CD14-positive monocyte (primary cell): ENCODE data around the gene CDKAL1. TPM values are rescaled to one million over a fixed set of nuclear protein-coding genes. Genes with fewer than 3 reads are reported as not detected.
"Not testable (repeated sequence)": the region's sequence is repeated elsewhere in the genome, so short reads cannot be mapped to it uniquely, and the experiment has no call there.

ENCODE experiments used
- DNase-seq, 3 donors: peaks; one replicate each; pipeline ENCODE4 v3.0.0-alpha.2; 2011 to 2022
- H2AFZ ChIP-seq: 2 replicates; pipeline ENCODE4 v1.6.0; 2012; ENCODE audit warnings: mild to moderate bottlenecking, low read depth, low read length, inconsistent platforms; ENCODE audit not compliant: insufficient read depth, poor library complexity, severe bottlenecking
- H3K27ac ChIP-seq, 2 donors: 1 replicate in 1 of 2; 2 replicates in 1 of 2; pipeline ENCODE4 v1.5.1; 2012 to 2013; ENCODE audit warnings: low read length in 2 of 2, control low read depth in 1 of 2, inconsistent platforms in 1 of 2, low read depth in 1 of 2, mild to moderate bottlenecking in 1 of 2
- H3K27me3 ChIP-seq, 2 donors: one replicate each; pipeline versions ENCODE4 v1.6.0 to v1.6.1; 2011 to 2013; ENCODE audit warnings: low read length in 2 of 2; ENCODE audit not compliant: control insufficient read depth in 2 of 2, insufficient read depth in 2 of 2
- H3K36me3 ChIP-seq, 2 donors: replicated peaks in 1 of 2; 1 replicate in 1 of 2; 2 replicates in 1 of 2; pipeline versions ENCODE4 v1.5.1 to v1.6.1; 2012 to 2013; ENCODE audit warnings: low read length in 2 of 2, control low read depth in 1 of 2, inconsistent platforms in 1 of 2, mild to moderate bottlenecking in 1 of 2; ENCODE audit not compliant: insufficient read depth in 2 of 2, control insufficient read depth in 1 of 2
- H3K4me1 ChIP-seq, 2 donors: 1 replicate in 1 of 2; 2 replicates in 1 of 2; pipeline versions ENCODE4 v1.5.1 to v1.6.1; 2012 to 2013; ENCODE audit warnings: low read length in 2 of 2, control low read depth in 1 of 2, inconsistent platforms in 1 of 2, mild to moderate bottlenecking in 1 of 2, moderate library complexity in 1 of 2; ENCODE audit not compliant: insufficient read depth in 2 of 2, control insufficient read depth in 1 of 2
- H3K4me2 ChIP-seq: replicated peaks from 2 replicates; pipeline ENCODE3; 2012; ENCODE audit warnings: low read length, moderate library complexity, mild to moderate bottlenecking; ENCODE audit not compliant: poor library complexity, severe bottlenecking; ENCODE audit errors: extremely low read depth
- H3K4me3 ChIP-seq, 3 experiments: fragments of 200-600 bp in 1 of 3; sonication (generic) in 1 of 3; replicated peaks in 1 of 3; 1 replicate in 2 of 3; 2 replicates in 1 of 3; pipeline ENCODE4 v1.5.1; 2011 to 2013; ENCODE audit warnings: low read length in 3 of 3, mild to moderate bottlenecking in 3 of 3, control low read depth in 2 of 3, low read depth in 2 of 3, inconsistent platforms in 1 of 3, moderate library complexity in 1 of 3
- H3K79me2 ChIP-seq: 2 replicates; pipeline ENCODE4 v1.6.0; 2012; ENCODE audit warnings: mild to moderate bottlenecking, control low read depth, inconsistent platforms, low read length, moderate library complexity; ENCODE audit not compliant: insufficient read depth
- H3K9ac ChIP-seq: 2 replicates; pipeline ENCODE4 v1.6.0; 2017; ENCODE audit warnings: low read length, mild to moderate bottlenecking; ENCODE audit not compliant: insufficient read depth, poor library complexity, severe bottlenecking
- H3K9me3 ChIP-seq, 2 donors: replicated peaks in 1 of 2; 1 replicate in 1 of 2; 2 replicates in 1 of 2; pipeline versions ENCODE4 v1.5.1 to v1.6.1; 2012 to 2013; ENCODE audit warnings: low read length in 2 of 2, control low read depth in 1 of 2; ENCODE audit not compliant: control insufficient read depth in 1 of 2, insufficient read depth in 1 of 2
- H4K20me1 ChIP-seq: 2 replicates; pipeline ENCODE4 v1.6.0; 2012; ENCODE audit warnings: mild to moderate bottlenecking, low read length, control low read depth, moderate library complexity; ENCODE audit not compliant: insufficient read depth
- H3K27ac Mint-ChIP-seq, 7 donors: one replicate each; pipeline ENCODE4 v1.8.0; 2020; ENCODE audit warnings: mild to moderate bottlenecking in 7 of 7, mixed read lengths in 7 of 7, moderate library complexity in 6 of 7, inconsistent platforms in 2 of 7
- H3K27me3 Mint-ChIP-seq, 3 donors: one replicate each; pipeline ENCODE4 v1.8.0; 2021 to 2022; ENCODE audit warnings: low read depth in 3 of 3, mild to moderate bottlenecking in 3 of 3, mixed read lengths in 3 of 3, moderate library complexity in 3 of 3, inconsistent platforms in 1 of 3
- H3K36me3 Mint-ChIP-seq, 2 donors: one replicate each; pipeline ENCODE4 v1.8.0; 2020; ENCODE audit warnings: mixed read lengths in 2 of 2, inconsistent platforms in 1 of 2, mild to moderate bottlenecking in 1 of 2
- H3K4me1 Mint-ChIP-seq: one replicate; pipeline ENCODE4 v1.8.0; 2020; ENCODE audit warnings: mild to moderate bottlenecking, mixed read lengths
- H3K4me3 Mint-ChIP-seq, 2 donors: one replicate each; pipeline ENCODE4 v1.8.0; 2020; ENCODE audit warnings: mild to moderate bottlenecking in 2 of 2, mixed read lengths in 2 of 2, moderate library complexity in 1 of 2
- H3K9me3 Mint-ChIP-seq, 7 donors: one replicate each; pipeline ENCODE4 v1.8.0; 2020 to 2022; ENCODE audit warnings: mixed read lengths in 7 of 7, mild to moderate bottlenecking in 6 of 7, moderate library complexity in 6 of 7, inconsistent platforms in 2 of 7
- CTCF ChIP-seq: fragments of 200-600 bp; IDR thresholded peaks from one replicate; pipeline ENCODE4 v1.8.0; 2022; ENCODE audit warnings: antibody characterized with exemption, mild to moderate bottlenecking
- WGBS: methylation state at CpG from one replicate; pipeline ENCODE4 v1.1.5; 2013; ENCODE audit warnings: missing lambda C conversion rate; ENCODE audit not compliant: insufficient coverage; 5-methylcytosine and 5-hydroxymethylcytosine counted together
- intact Hi-C, 2 donors: fragments of 100-400 bp; cut with micrococcal nuclease; formaldehyde crosslinking; loops; one replicate each; pipeline versions ENCODE4 v1.15.0 to v1.15.1; 2023
- polyA plus RNA-seq, 3 donors: library from polyadenylated mRNA; depleted of rRNA in 1 of 3; unstranded in 2 of 3; stranded (reverse) in 1 of 3; fragments of 300-500 nt in 2 of 3; fragments of >200 nt in 1 of 3; fragmentation: Illumina TruSeq in 2 of 3; gene quantifications; 1 replicate in 2 of 3; 2 replicates in 1 of 3; pipeline ENCODE4 v1.2.3, GENCODE V29; 2012 to 2021

CDKAL1 gene
- polyA plus RNA-seq, 3 donors = 3.2 to 12.4 (median 8.3) TPM

- Histone ChIP-seq H3K4me2 (no peak overlapping the region), H3K79me2 (no peaks in the 10 kb centered on the region), H3K27me3 (no peaks in the 10 kb centered on the region), H2AFZ (no peak overlapping the region), H3K4me1 (no peaks in the 10 kb centered on the region), H4K20me1 (no peaks in the 10 kb centered on the region), H3K27ac (no peak overlapping the region), H3K9ac (no peak overlapping the region), H3K9me3 (no peaks in the 10 kb centered on the region), H3K4me3 (no peak overlapping the region), H3K36me3 (no peaks in the 10 kb centered on the region)
- no peak overlapping the region for H3K4me3 Mint-ChIP-seq
- H3K4me1 Mint-ChIP-seq = no peaks in the 10 kb centered on the region
- no peaks in the 10 kb centered on the region for H3K27me3 Mint-ChIP-seq
- WGBS = no CpG with 5 or more reads among the region's 1 CpG
- H3K36me3 Mint-ChIP-seq = peaks cover 7 to 10% of the 10 kb centered on the region in 2 donors
- TF ChIP-seq CTCF = no peak
- intact Hi-C loops = no loop called here
- peaks cover 0 to 2% (median 0%) of the 10 kb centered on the region in 7 donors for H3K9me3 Mint-ChIP-seq
- no peak overlapping the region for H3K27ac Mint-ChIP-seq
- DNase-seq = no peak
Measured at GRCh38 chr6:20827798-20828197, 293.5 kb downstream of the CDKAL1 start.

DNA sequence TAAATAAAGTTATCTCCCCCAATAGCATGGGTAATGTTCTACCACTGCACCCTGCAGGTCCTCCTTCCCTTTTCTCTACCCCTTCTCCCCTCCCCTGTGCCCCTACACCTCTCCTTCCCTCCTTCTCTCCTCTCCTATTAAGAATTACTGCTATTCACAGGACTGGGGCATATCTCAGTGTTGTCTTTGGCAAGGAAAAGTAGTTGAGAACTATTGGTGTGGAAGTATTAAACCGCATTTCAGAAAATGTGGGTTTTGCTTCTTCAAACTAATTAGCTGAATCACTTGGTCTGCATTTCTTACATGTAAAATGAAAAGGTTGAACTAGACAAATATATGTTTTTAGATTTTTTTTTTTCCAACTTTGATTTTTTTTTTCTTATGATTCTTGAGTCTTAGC lies 296.3 kb downstream of the CDKAL1 start:
- Histone ChIP-seq H3K79me2 (no peaks in the 10 kb centered on the region), H4K20me1 (no peaks in the 10 kb centered on the region), H3K4me2 (no peak overlapping the region), H2AFZ (no peak overlapping the region), H3K9ac (no peak overlapping the region), H3K27me3 (no peaks in the 10 kb centered on the region), H3K9me3 (no peaks in the 10 kb centered on the region), H3K4me1 (no peaks in the 10 kb centered on the region), H3K36me3 (no peaks in the 10 kb centered on the region), H3K4me3 (no peak overlapping the region), H3K27ac (no peak overlapping the region)
- DNase-seq = no peak
- H3K9me3 Mint-ChIP-seq = no peaks in the 10 kb centered on the region
- intact Hi-C loops = no loop called here
- H3K4me3 Mint-ChIP-seq = no peak overlapping the region
- WGBS = no CpG with 5 or more reads among the region's 1 CpG
- no peak for TF ChIP-seq CTCF
- no peaks in the 10 kb centered on the region for H3K27me3 Mint-ChIP-seq
- H3K36me3 Mint-ChIP-seq = peaks cover 3 to 4% of the 10 kb centered on the region in 2 donors
- H3K4me1 Mint-ChIP-seq = no peaks in the 10 kb centered on the region
- H3K27ac Mint-ChIP-seq = peak overlapping the region in 1 of 7 donors; percentile 24

- H3K9ac ChIP-seq, intact Hi-C loops, H3K79me2 ChIP-seq, H3K4me1 ChIP-seq, H3K4me2 ChIP-seq, H3K27me3 ChIP-seq, H3K27me3 Mint-ChIP-seq, H3K4me1 Mint-ChIP-seq, H3K4me3 ChIP-seq, H3K36me3 ChIP-seq, H2AFZ ChIP-seq, H3K27ac Mint-ChIP-seq, H3K36me3 Mint-ChIP-seq, H3K9me3 Mint-ChIP-seq, H3K9me3 ChIP-seq, H3K27ac ChIP-seq, H3K4me3 Mint-ChIP-seq, DNase-seq, H4K20me1 ChIP-seq: not testable (repeated sequence)
- WGBS = 97% methylated on average over 4 of the region's 7 CpGs
Measured at GRCh38 chr6:20831251-20831650, 297.0 kb downstream of the CDKAL1 start.
